ENCODE data around the gene BEST2. TPM values are rescaled to one million over a fixed set of nuclear protein-coding genes. Genes with fewer than 3 reads are reported as not detected.

Gene BEST2
- total RNA-seq, 4 donors from 2014 or later = 0.14 to 0.29 TPM; not detected in 2

- peak overlapping the region; percentile 98 to 100 for H3K27ac ChIP-seq
- no peak for TF ChIP-seq POLR2A (IDR thresholded peaks at IDR 0.05)
- no peak for TF ChIP-seq CTCF (IDR thresholded peaks at IDR 0.05)
- H3K4me3 ChIP-seq = peak overlapping the region; percentile 84 to 87
- peak in 1 of 2 donors; percentile 62 for DNase-seq
- intact Hi-C loops (cut with DNase I; ENCODE audit: low total_unique reads) = no loop called here
- H3K27me3 ChIP-seq = no peaks in the 10 kb centered on the region
- H3K36me3 ChIP-seq = no peaks in the 10 kb centered on the region
- H3K9me3 ChIP-seq = no peaks in the 10 kb centered on the region
- H3K4me1 ChIP-seq = peaks cover 0 to 10% of the 10 kb centered on the region in 2 donors
These were observed 37.7 kb downstream of the BEST2 start for GRCh38 chr19:12789098-12789903.

GRCh38 chr19:12789904-12790619 lies 38.5 kb downstream of the BEST2 start:
- Histone ChIP-seq H3K27me3 (no peaks in the 10 kb centered on the region), H3K27ac (peak overlapping the region; percentile 98 to 100), H3K4me3 (peak overlapping the region; percentile 84 to 87), H3K4me1 (peaks cover 0 to 10% of the 10 kb centered on the region in 2 donors), H3K9me3 (no peaks in the 10 kb centered on the region), H3K36me3 (no peaks in the 10 kb centered on the region)
- TF ChIP-seq POLR2A (IDR thresholded peaks at IDR 0.05) (peak; percentile 92 to 94), CTCF (IDR thresholded peaks at IDR 0.05) (peak in 1 of 4 experiments; percentile 18)
- intact Hi-C loops (cut with DNase I; ENCODE audit: low total_unique reads) = no loop called here
- peak; percentile 97 to 98 for DNase-seq

GRCh38 chr19:12790628-12791344 lies 39.2 kb downstream of the BEST2 start:
- Histone ChIP-seq H3K9me3 (no peaks in the 10 kb centered on the region), H3K4me3 (peak overlapping the region; percentile 84 to 87), H3K4me1 (peaks cover 0 to 10% of the 10 kb centered on the region in 2 donors), H3K27ac (peak overlapping the region; percentile 98 to 100), H3K36me3 (no peaks in the 10 kb centered on the region), H3K27me3 (no peaks in the 10 kb centered on the region)
- no peak for TF ChIP-seq CTCF (IDR thresholded peaks at IDR 0.05)
- no peak for TF ChIP-seq POLR2A (IDR thresholded peaks at IDR 0.05)
- intact Hi-C loops (cut with DNase I; ENCODE audit: low total_unique reads) = no loop called here
- DNase-seq = peak in 1 of 2 donors; percentile 46

- Histone ChIP-seq H3K4me1 (peaks cover 0 to 10% of the 10 kb centered on the region in 2 donors), H3K36me3 (no peaks in the 10 kb centered on the region), H3K27ac (peak within 1 kb of the TSS; percentile 98 to 100), H3K9me3 (no peaks in the 10 kb centered on the region), H3K27me3 (no peaks in the 10 kb centered on the region), H3K4me3 (peak within 1 kb of the TSS; percentile 84 to 87)
- TF ChIP-seq CTCF (IDR thresholded peaks at IDR 0.05) = peak in 1 of 4 experiments; percentile 19
- TF ChIP-seq POLR2A (IDR thresholded peaks at IDR 0.05) = peak; percentile 100
- intact Hi-C loops (cut with DNase I; ENCODE audit: low total_unique reads) = loop anchor here (2.0 kb wide), 1 partner anchor 15 kb away; no protein-coding TSS in a partner anchor
- peak; percentile 97 for DNase-seq
These were observed 39.9 kb downstream of the BEST2 start, which contains the start of gene JUNB for GRCh38 chr19:12791345-12792050. TSS of gene JUNB (plus strand) at chr19:12791486. CDS start at chr19:12791772, 286 bp downstream.
